Measurements from ENCODE around the gene NUCKS1. TPM values are rescaled to one million over a fixed set of nuclear protein-coding genes. Genes with fewer than 3 reads are reported as not detected.

NUCKS1 gene
- total RNA-seq, 4 donors from 2014 or later: 54.8 to 84.8 (median 71.2) TPM

DNA sequence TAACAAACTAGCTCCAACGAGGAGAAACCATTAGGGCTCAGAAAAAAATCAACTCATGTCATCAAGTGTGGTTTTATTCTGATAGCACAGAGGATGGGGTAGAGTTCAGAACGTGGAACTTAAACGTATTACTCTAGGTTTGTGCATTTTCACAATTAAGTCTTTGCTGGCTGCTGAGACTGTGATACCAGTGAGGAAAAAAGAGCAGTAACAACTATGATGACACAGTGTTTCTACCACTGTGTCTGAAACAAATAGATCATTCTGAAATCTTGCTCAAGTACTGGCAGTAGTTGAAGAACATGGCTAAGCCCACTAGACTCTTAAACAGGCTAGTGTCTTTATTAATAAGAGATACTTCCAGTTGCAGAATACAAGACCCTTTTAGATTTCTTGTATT lies 31.0 kb downstream of the NUCKS1 start:
- ATAC-seq (ENCODE audit: low FRiP score): no peak
- no peak for DNase-seq (ENCODE audit: low spot score)
- TF ChIP-seq, protein P1, sequence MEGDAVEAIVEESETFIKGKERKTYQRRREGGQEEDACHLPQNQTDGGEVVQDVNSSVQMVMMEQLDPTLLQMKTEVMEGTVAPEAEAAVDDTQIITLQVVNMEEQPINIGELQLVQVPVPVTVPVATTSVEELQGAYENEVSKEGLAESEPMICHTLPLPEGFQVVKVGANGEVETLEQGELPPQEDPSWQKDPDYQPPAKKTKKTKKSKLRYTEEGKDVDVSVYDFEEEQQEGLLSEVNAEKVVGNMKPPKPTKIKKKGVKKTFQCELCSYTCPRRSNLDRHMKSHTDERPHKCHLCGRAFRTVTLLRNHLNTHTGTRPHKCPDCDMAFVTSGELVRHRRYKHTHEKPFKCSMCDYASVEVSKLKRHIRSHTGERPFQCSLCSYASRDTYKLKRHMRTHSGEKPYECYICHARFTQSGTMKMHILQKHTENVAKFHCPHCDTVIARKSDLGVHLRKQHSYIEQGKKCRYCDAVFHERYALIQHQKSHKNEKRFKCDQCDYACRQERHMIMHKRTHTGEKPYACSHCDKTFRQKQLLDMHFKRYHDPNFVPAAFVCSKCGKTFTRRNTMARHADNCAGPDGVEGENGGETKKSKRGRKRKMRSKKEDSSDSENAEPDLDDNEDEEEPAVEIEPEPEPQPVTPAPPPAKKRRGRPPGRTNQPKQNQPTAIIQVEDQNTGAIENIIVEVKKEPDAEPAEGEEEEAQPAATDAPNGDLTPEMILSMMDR (IDR thresholded peaks at IDR 0.05): no peak

DNA sequence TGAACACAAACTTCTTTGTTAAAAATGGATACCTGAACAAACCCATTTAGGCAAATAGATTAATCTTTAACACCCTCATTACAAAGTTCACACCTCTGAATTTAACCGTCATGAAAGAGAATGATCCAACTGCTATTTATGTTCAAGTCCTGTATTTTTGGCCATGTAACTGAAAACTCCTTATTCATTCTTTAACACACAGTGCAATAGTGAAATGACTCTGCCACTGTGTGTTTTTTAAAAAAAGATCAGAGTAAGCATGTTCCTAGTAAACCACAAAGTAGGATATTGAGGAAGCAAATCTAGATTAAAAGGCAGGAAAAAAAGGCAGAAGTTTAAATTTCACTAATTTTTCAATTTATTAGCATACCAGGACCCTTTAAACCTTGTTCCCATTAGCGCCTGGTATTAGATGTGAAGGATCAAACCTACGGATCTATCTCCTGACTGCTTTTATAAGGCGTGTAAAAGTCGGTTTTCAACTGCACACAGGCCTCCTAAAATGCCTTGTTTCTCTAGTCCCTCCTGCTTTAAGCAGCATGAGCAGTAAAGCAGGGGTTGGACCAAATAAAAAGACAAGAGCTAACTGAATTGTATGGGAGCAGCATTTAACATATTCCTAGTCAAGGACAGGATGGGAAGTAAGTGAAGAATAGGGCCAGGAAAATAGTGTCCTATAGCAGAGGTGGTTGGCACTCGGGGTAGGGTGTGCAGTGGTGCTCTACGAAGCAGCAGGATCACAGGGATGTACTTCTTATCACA lies 33.4 kb downstream of the NUCKS1 start:
- no peak for ATAC-seq (ENCODE audit: low FRiP score)

DNA sequence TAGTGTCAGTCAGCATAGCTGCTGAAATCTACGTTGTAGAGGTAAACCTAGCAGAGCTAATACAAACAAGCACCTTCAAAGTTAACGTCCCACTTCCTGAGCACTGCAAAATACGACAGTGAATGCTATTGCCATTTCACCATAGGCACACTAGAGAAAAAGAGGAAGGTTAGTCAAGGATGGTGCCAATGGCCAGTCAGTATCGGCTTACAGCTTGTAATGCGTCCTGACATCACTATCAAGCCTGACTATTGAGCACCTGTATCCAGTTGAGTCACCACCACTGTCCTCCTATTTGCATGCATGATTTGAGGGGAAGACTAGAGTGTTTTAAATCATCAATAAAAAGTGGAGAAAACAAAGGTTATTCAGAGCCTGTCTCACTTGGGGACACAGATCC lies 34.4 kb downstream of the NUCKS1 start:
- DNase-seq (ENCODE audit: low spot score): no peak
- no peak for ATAC-seq (ENCODE audit: low FRiP score)
- TF ChIP-seq, protein P1 (IDR thresholded peaks at IDR 0.05): no peak

More for the DNA sequence above, 33.4 kb downstream of the NUCKS1 start:
- TF ChIP-seq, protein P1 (IDR thresholded peaks at IDR 0.05): no peak
- DNase-seq (ENCODE audit: low spot score): no peak

DNA sequence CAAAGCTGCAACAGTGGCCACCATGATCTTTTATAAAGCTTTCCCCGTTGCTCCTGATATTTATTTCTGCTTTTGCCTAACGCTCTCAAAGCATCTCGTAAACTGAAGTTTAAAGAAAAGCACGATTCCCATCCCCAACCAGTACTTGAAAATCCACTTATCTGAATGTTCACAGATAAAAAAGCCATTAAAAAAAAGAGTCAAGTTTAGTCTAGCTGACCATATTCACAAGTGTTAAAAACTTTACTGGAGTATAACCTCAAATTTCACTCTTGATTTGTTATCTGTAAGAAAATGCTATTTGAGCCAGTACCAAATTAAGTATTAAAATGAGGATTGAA lies 35.1 kb downstream of the NUCKS1 start:
- DNase-seq (ENCODE audit: low spot score) (no peak), ATAC-seq (ENCODE audit: low FRiP score) (no peak)
- TF ChIP-seq, protein P1 (IDR thresholded peaks at IDR 0.05): no peak

DNA sequence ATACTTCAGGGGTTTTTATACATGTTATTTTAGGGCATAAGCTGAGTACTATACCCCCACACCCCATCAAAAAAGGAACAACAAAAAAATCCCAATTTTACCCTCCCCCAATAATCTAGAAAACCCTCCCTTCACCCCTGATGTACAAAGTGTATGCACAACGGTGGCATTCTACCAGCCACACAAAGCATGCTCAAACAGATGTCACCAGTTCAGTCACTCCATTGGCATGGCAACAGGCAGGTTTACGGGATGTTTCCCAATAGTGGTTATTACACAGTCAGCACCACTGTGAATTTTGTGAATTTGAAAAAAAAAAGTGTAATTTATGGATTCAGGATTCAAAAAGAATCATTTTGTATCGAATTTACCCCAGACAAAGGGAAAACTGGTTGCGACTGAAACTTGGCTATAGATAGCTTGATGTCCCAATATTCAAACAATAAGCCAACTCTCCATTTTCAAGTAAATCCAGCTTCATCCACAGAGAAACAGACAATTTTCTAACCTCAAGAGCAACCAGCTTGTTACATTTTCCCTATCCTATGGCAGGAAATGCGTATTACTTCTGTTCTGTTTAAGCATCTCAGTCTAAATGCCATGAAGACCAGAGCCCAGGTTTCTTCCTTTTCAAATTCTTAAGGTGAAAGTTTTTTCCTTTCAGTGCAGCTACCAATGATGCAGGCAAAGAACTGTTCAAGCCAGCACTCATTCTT lies 35.6 kb downstream of the NUCKS1 start:
- DNase-seq (ENCODE audit: low spot score): no peak

DNA sequence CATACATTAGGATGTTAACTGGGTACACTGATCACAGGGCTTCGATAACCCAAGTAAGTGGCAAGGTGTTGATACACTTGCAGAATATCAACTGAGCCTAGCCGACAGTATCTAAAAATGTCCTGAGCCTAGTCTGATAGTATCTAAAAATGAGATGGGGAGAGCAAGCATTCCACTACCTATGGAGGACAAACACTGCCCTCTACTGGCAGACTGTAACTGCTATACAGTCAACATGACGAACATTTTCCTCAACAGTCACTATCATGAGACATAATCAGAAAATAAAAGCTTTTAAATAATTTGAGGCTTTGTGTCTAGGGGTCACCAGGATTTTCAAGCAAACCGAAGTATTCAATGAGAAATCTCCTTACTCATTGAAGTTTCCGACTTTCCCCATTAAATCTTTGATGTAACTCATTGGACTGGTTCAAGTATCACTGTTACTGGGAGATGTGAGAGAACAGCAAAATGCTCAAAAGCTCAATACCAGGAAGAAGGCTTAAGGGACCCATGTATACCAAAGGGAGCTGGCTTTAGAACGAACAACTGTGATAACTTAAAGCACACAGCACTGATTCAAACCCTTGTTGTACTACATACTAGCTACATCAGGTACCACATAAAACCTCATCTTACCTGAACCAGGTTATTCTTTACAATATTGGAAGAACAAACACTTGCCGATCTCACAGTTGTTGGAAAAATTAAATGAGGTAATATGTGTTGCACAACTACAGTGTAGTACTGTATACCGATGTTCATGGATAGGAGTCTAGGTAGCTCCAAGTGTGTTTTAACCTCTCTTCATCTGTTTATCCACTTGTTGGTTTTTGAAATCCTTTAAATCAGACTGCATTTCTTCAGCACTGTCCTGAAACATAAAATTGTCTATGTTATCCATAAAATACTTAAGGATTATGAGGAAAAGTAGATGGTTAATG lies 38.6 kb downstream of the NUCKS1 start:
- peak; percentile 58 for DNase-seq (ENCODE audit: low spot score)
- TF ChIP-seq, protein P1 (IDR thresholded peaks at IDR 0.05): peak in 2 of 3 donors; percentile 32 to 51
- ATAC-seq (ENCODE audit: low FRiP score): peak; percentile 65

More for the DNA sequence above, 35.6 kb downstream of the NUCKS1 start:
- ATAC-seq (ENCODE audit: low FRiP score): no peak
- TF ChIP-seq, protein P1 (IDR thresholded peaks at IDR 0.05): no peak

Data from omental fat pad (tissue), 4 donors.